GM23248 (cell line): ENCODE data around the gene PRKCSH.

ENCODE experiments used
- EZH2 ChIP-seq: fragments of 200-600 bp; sonication (generic); IDR thresholded peaks from 2 replicates; pipeline ENCODE4 v1.6.1; 2018; ENCODE audit warnings: antibody characterized with exemption, mild to moderate bottlenecking; ENCODE audit not compliant: insufficient read depth, poor library complexity, severe bottlenecking
- EZH2phosphoT487 ChIP-seq: fragments of 200-600 bp; sonication (generic); IDR thresholded peaks from 2 replicates; pipeline ENCODE4 v1.6.1; 2018; ENCODE audit warnings: antibody characterized with exemption, moderate library complexity, mild to moderate bottlenecking, low read depth; ENCODE audit not compliant: insufficient read depth

DNA sequence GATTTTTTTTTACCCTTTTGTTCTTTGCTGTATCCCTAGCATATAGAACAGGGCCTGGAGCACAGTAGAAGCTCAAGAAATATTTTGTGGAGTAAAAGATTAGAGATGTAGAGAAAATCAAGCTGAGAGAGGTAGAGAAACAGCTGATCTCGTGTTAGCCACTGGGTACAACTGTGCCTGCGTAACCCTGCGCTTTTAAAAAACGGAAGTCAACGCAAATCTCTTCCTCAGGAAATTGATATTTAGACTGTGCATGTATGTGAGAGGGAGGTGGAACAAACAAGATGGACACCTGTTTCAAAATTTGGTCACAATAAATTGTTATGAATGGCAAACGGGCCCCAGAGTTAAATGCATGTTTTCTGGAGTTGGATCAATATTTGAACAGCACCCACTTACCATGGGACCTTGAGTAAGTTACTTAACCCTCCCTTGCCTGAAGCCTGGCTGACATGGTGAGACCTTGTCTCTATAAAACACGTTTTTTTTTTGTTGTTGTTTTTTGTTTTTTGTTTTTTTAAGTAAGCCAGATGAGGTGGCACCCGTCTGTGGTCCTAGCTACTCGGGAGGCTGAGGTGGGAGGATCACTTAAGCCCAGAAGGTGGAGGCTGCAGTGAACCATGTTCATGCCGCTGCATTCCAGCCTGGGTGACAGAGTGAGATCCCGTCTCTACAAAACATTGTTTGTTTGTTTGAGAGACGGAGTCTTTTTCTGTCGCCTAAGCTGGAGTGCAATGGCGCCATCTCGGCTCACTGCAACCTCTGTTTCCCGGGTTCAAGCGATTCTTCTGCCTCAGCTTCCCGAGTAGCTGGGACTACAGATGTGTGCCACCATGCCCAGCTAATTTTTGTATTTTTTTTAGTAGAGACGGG lies 48.0 kb upstream of the PRKCSH start:
- no peak for TF ChIP-seq EZH2phosphoT487
- TF ChIP-seq EZH2, result no peak
